NCI-H146 (cell line): ENCODE results near the gene CAMTA2.

Experiments used
- DNase-seq: peaks from one replicate; lab custom pipeline; 2025; lab: John Stamatoyannopoulos, UW

Gene CAMTA2

GRCh38 chr17:5002121-5002788, 14.8 kb upstream of the CAMTA2 start:
- no peak for DNase-seq

GRCh38 chr17:5000237-5000639, 12.8 kb upstream of the CAMTA2 start:
- DNase-seq = no peak

- DNase-seq = no peak
Measured at GRCh38 chr17:4999430-5000093, 12.1 kb upstream of the CAMTA2 start.

- no peak for DNase-seq
Measured at GRCh38 chr17:4998732-4999429, 11.4 kb upstream of the CAMTA2 start.

- DNase-seq = peak; percentile 45
Measured at GRCh38 chr17:4998027-4998731, 10.7 kb upstream of the CAMTA2 start.

GRCh38 chr17:4997302-4998026, 10.0 kb upstream of the CAMTA2 start, which contains the start of the genes INCA1 and KIF1C:
Gene INCA1, minus strand, starts transcription at chr17:4997522. Its CDS starts 3,085 bp downstream, at chr17:4994437.
Gene KIF1C, plus strand, starts transcription at chr17:4997950. Its CDS starts 2,297 bp downstream, at chr17:5000247.
- DNase-seq = peak; percentile 91

GRCh38 chr17:4994081-4994595, 6.7 kb upstream of the CAMTA2 start:
- DNase-seq = no peak

GRCh38 chr17:4987767-4988567, 492 bp upstream of the CAMTA2 start:
- no peak for DNase-seq

GRCh38 chr17:4986403-4986802, 1.1 kb downstream of the CAMTA2 start:
- DNase-seq = peak; percentile 37

- no peak for DNase-seq
Measured at GRCh38 chr17:4982305-4982704, 5.2 kb downstream of the CAMTA2 start.

- DNase-seq = peak; percentile 57
Measured at GRCh38 chr17:4980644-4981216, 6.7 kb downstream of the CAMTA2 start.

- DNase-seq = no peak
Measured at GRCh38 chr17:4978726-4979125, 8.7 kb downstream of the CAMTA2 start.

GRCh38 chr17:4974115-4974670, 13.3 kb downstream of the CAMTA2 start:
- DNase-seq = no peak

- no peak for DNase-seq
Measured at GRCh38 chr17:4973256-4974114, 14.0 kb downstream of the CAMTA2 start.

GRCh38 chr17:4972752-4973151, 14.7 kb downstream of the CAMTA2 start:
- DNase-seq = no peak

GRCh38 chr17:4972322-4972721, 15.2 kb downstream of the CAMTA2 start:
- no peak for DNase-seq

GRCh38 chr17:4971826-4972225, 15.6 kb downstream of the CAMTA2 start:
- DNase-seq = no peak

GRCh38 chr17:4970273-4970672, 17.2 kb downstream of the CAMTA2 start:
- no peak for DNase-seq
